Activated naive CD4-positive, alpha-beta T cell treated with anti-CD3 and anti-CD28 coated beads, Interleukin-2, amount 50 U/mL, for 24 hours (primary cell): ENCODE data around the gene TIAL1.
"Not testable (repeated sequence)": the region's sequence is repeated elsewhere in the genome, so short reads cannot be mapped to it uniquely, and the experiment has no call there.

Experiments
- H3K27ac Mint-ChIP-seq: one replicate; pipeline ENCODE4 v1.8.0; 2021; ENCODE audit warnings: mild to moderate bottlenecking, mixed read lengths
- H3K27me3 Mint-ChIP-seq: one replicate; pipeline ENCODE4 v1.8.0; 2021; ENCODE audit warnings: mixed read lengths
- H3K36me3 Mint-ChIP-seq: one replicate; pipeline ENCODE4 v1.8.0; 2021; ENCODE audit warnings: mixed read lengths
- H3K4me1 Mint-ChIP-seq: one replicate; pipeline ENCODE4 v1.8.0; 2021; ENCODE audit warnings: mixed read lengths
- H3K4me3 Mint-ChIP-seq: one replicate; pipeline ENCODE4 v1.8.0; 2021; ENCODE audit warnings: mild to moderate bottlenecking, mixed read lengths
- H3K9me3 Mint-ChIP-seq: one replicate; pipeline ENCODE4 v1.8.0; 2021; ENCODE audit warnings: mixed read lengths

Gene TIAL1

GRCh38 chr10:119620241-119621077 lies 23.7 kb upstream of the TIAL1 start:
- H3K4me3 Mint-ChIP-seq: no peak overlapping the region
- H3K9me3 Mint-ChIP-seq: no peaks in the 10 kb centered on the region
- H3K4me1 Mint-ChIP-seq: peaks cover 5% of the 10 kb centered on the region
- H3K36me3 Mint-ChIP-seq: no peaks in the 10 kb centered on the region
- no peak overlapping the region for H3K27ac Mint-ChIP-seq
- no peaks in the 10 kb centered on the region for H3K27me3 Mint-ChIP-seq

- not testable (repeated sequence) for H3K4me3 Mint-ChIP-seq, H3K4me1 Mint-ChIP-seq, H3K27me3 Mint-ChIP-seq, H3K36me3 Mint-ChIP-seq, H3K27ac Mint-ChIP-seq, H3K9me3 Mint-ChIP-seq
Observed at GRCh38 chr10:119619811-119620210, 23.0 kb upstream of the TIAL1 start.

- Mint-ChIP-seq H3K36me3 (no peaks in the 10 kb centered on the region), H3K27me3 (no peaks in the 10 kb centered on the region), H3K4me3 (no peak overlapping the region), H3K9me3 (no peaks in the 10 kb centered on the region), H3K4me1 (peaks cover 5% of the 10 kb centered on the region), H3K27ac (no peak overlapping the region)
Observed at GRCh38 chr10:119619215-119619614, 22.5 kb upstream of the TIAL1 start.

GRCh38 chr10:119616882-119617570 lies 20.3 kb upstream of the TIAL1 start:
- Mint-ChIP-seq H3K27me3 (no peaks in the 10 kb centered on the region), H3K9me3 (no peaks in the 10 kb centered on the region), H3K4me1 (peaks cover 5% of the 10 kb centered on the region), H3K36me3 (no peaks in the 10 kb centered on the region), H3K27ac (no peak overlapping the region), H3K4me3 (no peak overlapping the region)

- Mint-ChIP-seq H3K27ac (no peak overlapping the region), H3K36me3 (no peaks in the 10 kb centered on the region), H3K4me1 (no peaks in the 10 kb centered on the region), H3K9me3 (no peaks in the 10 kb centered on the region), H3K4me3 (no peak overlapping the region), H3K27me3 (no peaks in the 10 kb centered on the region)
Observed at GRCh38 chr10:119614686-119615085, 17.9 kb upstream of the TIAL1 start.

GRCh38 chr10:119613741-119614140 lies 17.0 kb upstream of the TIAL1 start:
- H3K36me3 Mint-ChIP-seq: no peaks in the 10 kb centered on the region
- H3K27ac Mint-ChIP-seq: no peak overlapping the region
- H3K9me3 Mint-ChIP-seq: no peaks in the 10 kb centered on the region
- H3K4me1 Mint-ChIP-seq: peaks cover 6% of the 10 kb centered on the region
- no peaks in the 10 kb centered on the region for H3K27me3 Mint-ChIP-seq
- H3K4me3 Mint-ChIP-seq: no peak overlapping the region

GRCh38 chr10:119611433-119611832 lies 14.7 kb upstream of the TIAL1 start:
- no peak overlapping the region for H3K27ac Mint-ChIP-seq
- no peaks in the 10 kb centered on the region for H3K9me3 Mint-ChIP-seq
- no peak overlapping the region for H3K4me3 Mint-ChIP-seq
- no peaks in the 10 kb centered on the region for H3K36me3 Mint-ChIP-seq
- peaks cover 9% of the 10 kb centered on the region for H3K4me1 Mint-ChIP-seq
- H3K27me3 Mint-ChIP-seq: no peaks in the 10 kb centered on the region

GRCh38 chr10:119609516-119609915 lies 12.8 kb upstream of the TIAL1 start:
- Mint-ChIP-seq H3K4me3 (no peak overlapping the region), H3K27ac (no peak overlapping the region), H3K27me3 (no peaks in the 10 kb centered on the region), H3K4me1 (peaks cover 9% of the 10 kb centered on the region), H3K9me3 (no peaks in the 10 kb centered on the region), H3K36me3 (no peaks in the 10 kb centered on the region)

GRCh38 chr10:119608316-119609155 lies 11.8 kb upstream of the TIAL1 start:
- no peaks in the 10 kb centered on the region for H3K27me3 Mint-ChIP-seq
- no peaks in the 10 kb centered on the region for H3K36me3 Mint-ChIP-seq
- no peaks in the 10 kb centered on the region for H3K9me3 Mint-ChIP-seq
- no peak overlapping the region for H3K27ac Mint-ChIP-seq
- peaks cover 9% of the 10 kb centered on the region for H3K4me1 Mint-ChIP-seq
- H3K4me3 Mint-ChIP-seq: no peak overlapping the region

- H3K4me1 Mint-ChIP-seq: peaks cover 9% of the 10 kb centered on the region
- no peaks in the 10 kb centered on the region for H3K27me3 Mint-ChIP-seq
- H3K27ac Mint-ChIP-seq: no peak overlapping the region
- H3K36me3 Mint-ChIP-seq: no peaks in the 10 kb centered on the region
- no peaks in the 10 kb centered on the region for H3K9me3 Mint-ChIP-seq
- H3K4me3 Mint-ChIP-seq: no peak overlapping the region
Observed at GRCh38 chr10:119604468-119604867, 7.7 kb upstream of the TIAL1 start.

- no peaks in the 10 kb centered on the region for H3K9me3 Mint-ChIP-seq
- H3K4me1 Mint-ChIP-seq: peaks cover 5% of the 10 kb centered on the region
- peaks cover 2% of the 10 kb centered on the region for H3K36me3 Mint-ChIP-seq
- H3K4me3 Mint-ChIP-seq: no peak overlapping the region
- peak overlapping the region; percentile 0 for H3K27ac Mint-ChIP-seq
- no peaks in the 10 kb centered on the region for H3K27me3 Mint-ChIP-seq
Observed at GRCh38 chr10:119602241-119603095, 5.7 kb upstream of the TIAL1 start.

- Mint-ChIP-seq H3K4me1 (peaks cover 29% of the 10 kb centered on the region), H3K4me3 (peak overlapping the region; percentile 5), H3K27ac (no peak overlapping the region), H3K27me3 (no peaks in the 10 kb centered on the region), H3K9me3 (no peaks in the 10 kb centered on the region), H3K36me3 (peaks cover 11% of the 10 kb centered on the region)
Observed at GRCh38 chr10:119598397-119598796, 1.6 kb upstream of the TIAL1 start.

- no peaks in the 10 kb centered on the region for H3K27me3 Mint-ChIP-seq
Observed at GRCh38 chr10:119597405-119598186, 832 bp upstream of the TIAL1 start.

GRCh38 chr10:119595676-119596515 lies 868 bp downstream of the TIAL1 start:
- Mint-ChIP-seq H3K36me3 (peaks cover 16% of the 10 kb centered on the region), H3K27me3 (no peaks in the 10 kb centered on the region), H3K9me3 (no peaks in the 10 kb centered on the region), H3K27ac (peak overlapping the region; percentile 98), H3K4me1 (peaks cover 50% of the 10 kb centered on the region), H3K4me3 (peak overlapping the region; percentile 93)

More at GRCh38 chr10:119597405-119598186, 832 bp upstream of the TIAL1 start:
- Mint-ChIP-seq H3K9me3 (no peaks in the 10 kb centered on the region), H3K4me3 (peak overlapping the region; percentile 93), H3K36me3 (peaks cover 14% of the 10 kb centered on the region), H3K27ac (peak overlapping the region; percentile 96), H3K4me1 (peaks cover 37% of the 10 kb centered on the region)
